ENCODE data around the gene SPDEF.

SPDEF gene

DNA sequence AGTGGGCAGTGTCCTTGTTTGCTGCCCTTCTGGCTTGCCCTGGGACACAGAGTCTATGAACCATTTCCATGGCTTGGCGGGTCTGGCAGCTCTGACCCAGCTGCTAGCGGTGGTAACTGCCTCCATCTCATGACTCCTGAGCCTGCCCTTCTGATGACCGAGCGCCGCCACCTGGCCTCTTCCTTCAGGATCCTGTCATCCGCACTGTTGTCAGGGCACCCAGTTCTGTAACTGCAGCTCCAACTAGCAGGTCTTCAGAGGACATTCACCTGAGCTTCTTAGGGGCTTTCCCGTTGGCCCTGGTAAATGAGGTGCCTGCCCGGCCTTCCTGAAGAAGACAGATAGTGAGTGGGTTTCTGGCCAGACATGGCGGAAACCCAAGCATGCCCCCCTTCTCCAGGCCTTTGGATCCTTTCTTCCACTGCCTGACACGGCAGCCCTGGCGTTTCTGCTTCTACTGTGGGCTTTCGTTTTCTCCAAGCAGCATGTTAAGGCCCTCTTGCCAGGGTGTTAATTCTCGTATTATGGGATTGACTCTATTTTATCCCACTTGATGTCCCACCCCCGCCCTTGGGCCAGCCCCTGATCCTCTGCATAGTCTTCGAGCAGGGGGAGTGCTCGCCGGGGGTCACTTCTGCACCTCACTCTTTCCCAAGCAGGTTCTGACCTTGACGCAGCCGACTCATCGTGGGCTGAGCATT lies 65.6 kb downstream of the SPDEF start (continued):
- no peak for TF ChIP-seq PPARA (CRISPR knock-in tag; IDR thresholded peaks at IDR 0.05; ENCODE audit: borderline replicate concordance)
- no peak for TF ChIP-seq TSHZ2 (CRISPR knock-in tag; IDR thresholded peaks at IDR 0.05)
- no peak for TF ChIP-seq ZNF8 (CRISPR knock-in tag; IDR thresholded peaks at IDR 0.05)
- no peak for TF ChIP-seq TOX (CRISPR knock-in tag; IDR thresholded peaks at IDR 0.05; ENCODE audit: borderline replicate concordance)
- no peak for TF ChIP-seq CSRNP3 (CRISPR knock-in tag; IDR thresholded peaks at IDR 0.05)

- ATAC-seq = no peak
- no peak for TF ChIP-seq ESRRG (CRISPR knock-in tag; IDR thresholded peaks at IDR 0.05)
- TF ChIP-seq ARNTL (CRISPR knock-in tag; IDR thresholded peaks at IDR 0.05; ENCODE audit: borderline replicate concordance, low read depth) = no peak
- TF ChIP-seq PPARA (CRISPR knock-in tag; IDR thresholded peaks at IDR 0.05; ENCODE audit: borderline replicate concordance) = no peak
- no peak for TF ChIP-seq OSR1 (CRISPR knock-in tag; IDR thresholded peaks at IDR 0.05)
- no peak for TF ChIP-seq ZNF565 (CRISPR knock-in tag; conservative IDR thresholded peaks at IDR 0.05; ENCODE audit: low read depth)
- no peak for TF ChIP-seq PATZ1 (CRISPR knock-in tag; IDR thresholded peaks at IDR 0.05; ENCODE audit: borderline replicate concordance)
- TF ChIP-seq CSRNP3 (CRISPR knock-in tag; IDR thresholded peaks at IDR 0.05) = no peak
- no peak for TF ChIP-seq TSHZ2 (CRISPR knock-in tag; IDR thresholded peaks at IDR 0.05)
- no peak for TF ChIP-seq TCF4 (CRISPR knock-in tag; IDR thresholded peaks at IDR 0.05; ENCODE audit: borderline replicate concordance)
- TF ChIP-seq ZFP30 (CRISPR knock-in tag; IDR thresholded peaks at IDR 0.05) = no peak
- TF ChIP-seq RARB (CRISPR knock-in tag; IDR thresholded peaks at IDR 0.05) = no peak
- no peak for TF ChIP-seq ZNF8 (CRISPR knock-in tag; IDR thresholded peaks at IDR 0.05)
- TF ChIP-seq TOX (CRISPR knock-in tag; IDR thresholded peaks at IDR 0.05; ENCODE audit: borderline replicate concordance) = no peak
- no peak for TF ChIP-seq BACH2 (CRISPR knock-in tag; IDR thresholded peaks at IDR 0.05; ENCODE audit: borderline replicate concordance)
- TF ChIP-seq, protein P1, sequence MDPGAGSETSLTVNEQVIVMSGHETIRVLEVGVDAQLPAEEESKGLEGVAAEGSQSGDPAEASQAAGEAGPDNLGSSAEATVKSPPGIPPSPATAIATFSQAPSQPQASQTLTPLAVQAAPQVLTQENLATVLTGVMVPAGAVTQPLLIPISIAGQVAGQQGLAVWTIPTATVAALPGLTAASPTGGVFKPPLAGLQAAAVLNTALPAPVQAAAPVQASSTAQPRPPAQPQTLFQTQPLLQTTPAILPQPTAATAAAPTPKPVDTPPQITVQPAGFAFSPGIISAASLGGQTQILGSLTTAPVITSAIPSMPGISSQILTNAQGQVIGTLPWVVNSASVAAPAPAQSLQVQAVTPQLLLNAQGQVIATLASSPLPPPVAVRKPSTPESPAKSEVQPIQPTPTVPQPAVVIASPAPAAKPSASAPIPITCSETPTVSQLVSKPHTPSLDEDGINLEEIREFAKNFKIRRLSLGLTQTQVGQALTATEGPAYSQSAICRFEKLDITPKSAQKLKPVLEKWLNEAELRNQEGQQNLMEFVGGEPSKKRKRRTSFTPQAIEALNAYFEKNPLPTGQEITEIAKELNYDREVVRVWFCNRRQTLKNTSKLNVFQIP (CRISPR knock-in tag; IDR thresholded peaks at IDR 0.05; ENCODE audit: borderline replicate concordance, low read depth) = no peak
- TF ChIP-seq CSDC2 (CRISPR knock-in tag; IDR thresholded peaks at IDR 0.05) = no peak
- TF ChIP-seq ZNF70 (CRISPR knock-in tag; IDR thresholded peaks at IDR 0.05) = no peak
- TF ChIP-seq ISL1 (CRISPR knock-in tag; IDR thresholded peaks at IDR 0.05) = no peak
- TF ChIP-seq CREB5 (CRISPR knock-in tag; IDR thresholded peaks at IDR 0.05; ENCODE audit: low read depth) = no peak
These were observed 66.8 kb downstream of the SPDEF start for GRCh38 chr6:34489207-34489805.
